ENCODE measurements around the gene ESYT2.

The ESYT2 gene

GRCh38 chr7:158751751-158752150 is 77.6 kb downstream of the ESYT2 start:
- Histone ChIP-seq H3K36me3 (ENCODE audit: insufficient read depth, low read length) (peaks cover 14% of the 10 kb centered on the region), H3K79me2 (ENCODE audit: control insufficient read depth, insufficient read depth, low read length, unreplicated experiment) (no peaks in the 10 kb centered on the region)

GRCh38 chr7:158751199-158751598 is 78.1 kb downstream of the ESYT2 start:
- H3K4me1 ChIP-seq (ENCODE audit: control insufficient read depth, insufficient read depth, low read length, unreplicated experiment) = no peaks in the 10 kb centered on the region
- H3K4me3 ChIP-seq (ENCODE audit: low read depth, low read length) = no peak overlapping the region
- no peak overlapping the region for H3K27ac ChIP-seq (ENCODE audit: low read depth, low read length)
- no peak overlapping the region for H2AFZ ChIP-seq (ENCODE audit: low read length, unreplicated experiment)
- H3K79me2 ChIP-seq (ENCODE audit: control insufficient read depth, insufficient read depth, low read length, unreplicated experiment) = no peaks in the 10 kb centered on the region
- no peaks in the 10 kb centered on the region for H3K27me3 ChIP-seq (ENCODE audit: insufficient read depth, low read length)
- peaks cover 14% of the 10 kb centered on the region for H3K36me3 ChIP-seq (ENCODE audit: insufficient read depth, low read length)

More at GRCh38 chr7:158751751-158752150, 77.6 kb downstream of the ESYT2 start:
- no peak overlapping the region for H3K4me3 ChIP-seq (ENCODE audit: low read depth, low read length)
- H3K27ac ChIP-seq (ENCODE audit: low read depth, low read length) = no peak overlapping the region
- H2AFZ ChIP-seq (ENCODE audit: low read length, unreplicated experiment) = no peak overlapping the region
- no peaks in the 10 kb centered on the region for H3K4me1 ChIP-seq (ENCODE audit: control insufficient read depth, insufficient read depth, low read length, unreplicated experiment)
- no peaks in the 10 kb centered on the region for H3K27me3 ChIP-seq (ENCODE audit: insufficient read depth, low read length)

- H3K79me2 ChIP-seq (ENCODE audit: control insufficient read depth, insufficient read depth, low read length, unreplicated experiment) = no peaks in the 10 kb centered on the region
- no peak overlapping the region for H3K27ac ChIP-seq (ENCODE audit: low read depth, low read length)
- no peak overlapping the region for H2AFZ ChIP-seq (ENCODE audit: low read length, unreplicated experiment)
- peaks cover 14% of the 10 kb centered on the region for H3K36me3 ChIP-seq (ENCODE audit: insufficient read depth, low read length)
- H3K4me1 ChIP-seq (ENCODE audit: control insufficient read depth, insufficient read depth, low read length, unreplicated experiment) = no peaks in the 10 kb centered on the region
- no peak overlapping the region for H3K4me3 ChIP-seq (ENCODE audit: low read depth, low read length)
- H3K27me3 ChIP-seq (ENCODE audit: insufficient read depth, low read length) = no peaks in the 10 kb centered on the region
Measured at GRCh38 chr7:158750702-158751101, 78.6 kb downstream of the ESYT2 start.

GRCh38 chr7:158749396-158749795 is 79.9 kb downstream of the ESYT2 start:
- Histone ChIP-seq H3K36me3 (ENCODE audit: insufficient read depth, low read length) (peaks cover 12% of the 10 kb centered on the region), H2AFZ (ENCODE audit: low read length, unreplicated experiment) (no peak overlapping the region), H3K79me2 (ENCODE audit: control insufficient read depth, insufficient read depth, low read length, unreplicated experiment) (no peaks in the 10 kb centered on the region), H3K4me3 (ENCODE audit: low read depth, low read length) (no peak overlapping the region), H3K27ac (ENCODE audit: low read depth, low read length) (no peak overlapping the region), H3K27me3 (ENCODE audit: insufficient read depth, low read length) (no peaks in the 10 kb centered on the region), H3K4me1 (ENCODE audit: control insufficient read depth, insufficient read depth, low read length, unreplicated experiment) (no peaks in the 10 kb centered on the region)

- no peaks in the 10 kb centered on the region for H3K79me2 ChIP-seq (ENCODE audit: control insufficient read depth, insufficient read depth, low read length, unreplicated experiment)
- peaks cover 12% of the 10 kb centered on the region for H3K36me3 ChIP-seq (ENCODE audit: insufficient read depth, low read length)
Measured at GRCh38 chr7:158748335-158748734, 81.0 kb downstream of the ESYT2 start.

GRCh38 chr7:158747408-158747807 is 81.9 kb downstream of the ESYT2 start:
- Histone ChIP-seq H3K27me3 (ENCODE audit: insufficient read depth, low read length) (no peaks in the 10 kb centered on the region), H2AFZ (ENCODE audit: low read length, unreplicated experiment) (no peak overlapping the region), H3K36me3 (ENCODE audit: insufficient read depth, low read length) (peaks cover 12% of the 10 kb centered on the region), H3K4me3 (ENCODE audit: low read depth, low read length) (no peak overlapping the region), H3K79me2 (ENCODE audit: control insufficient read depth, insufficient read depth, low read length, unreplicated experiment) (no peaks in the 10 kb centered on the region), H3K27ac (ENCODE audit: low read depth, low read length) (no peak overlapping the region), H3K4me1 (ENCODE audit: control insufficient read depth, insufficient read depth, low read length, unreplicated experiment) (no peaks in the 10 kb centered on the region)

More at GRCh38 chr7:158748335-158748734, 81.0 kb downstream of the ESYT2 start:
- Histone ChIP-seq H2AFZ (ENCODE audit: low read length, unreplicated experiment) (no peak overlapping the region), H3K4me1 (ENCODE audit: control insufficient read depth, insufficient read depth, low read length, unreplicated experiment) (no peaks in the 10 kb centered on the region), H3K27ac (ENCODE audit: low read depth, low read length) (no peak overlapping the region), H3K4me3 (ENCODE audit: low read depth, low read length) (no peak overlapping the region), H3K27me3 (ENCODE audit: insufficient read depth, low read length) (no peaks in the 10 kb centered on the region)

GRCh38 chr7:158746957-158747356 is 82.4 kb downstream of the ESYT2 start:
- Histone ChIP-seq H3K36me3 (ENCODE audit: insufficient read depth, low read length) (peaks cover 12% of the 10 kb centered on the region), H3K4me1 (ENCODE audit: control insufficient read depth, insufficient read depth, low read length, unreplicated experiment) (peaks cover 2% of the 10 kb centered on the region)

GRCh38 chr7:158745057-158745715 is 84.1 kb downstream of the ESYT2 start:
- Histone ChIP-seq H3K79me2 (ENCODE audit: control insufficient read depth, insufficient read depth, low read length, unreplicated experiment) (no peaks in the 10 kb centered on the region), H3K36me3 (ENCODE audit: insufficient read depth, low read length) (peaks cover 12% of the 10 kb centered on the region), H3K4me1 (ENCODE audit: control insufficient read depth, insufficient read depth, low read length, unreplicated experiment) (peaks cover 19% of the 10 kb centered on the region), H3K27me3 (ENCODE audit: insufficient read depth, low read length) (no peaks in the 10 kb centered on the region), H3K4me3 (ENCODE audit: low read depth, low read length) (no peak overlapping the region), H3K27ac (ENCODE audit: low read depth, low read length) (no peak overlapping the region), H2AFZ (ENCODE audit: low read length, unreplicated experiment) (no peak overlapping the region)

More at GRCh38 chr7:158746957-158747356, 82.4 kb downstream of the ESYT2 start:
- no peaks in the 10 kb centered on the region for H3K27me3 ChIP-seq (ENCODE audit: insufficient read depth, low read length)
- no peak overlapping the region for H2AFZ ChIP-seq (ENCODE audit: low read length, unreplicated experiment)
- no peaks in the 10 kb centered on the region for H3K79me2 ChIP-seq (ENCODE audit: control insufficient read depth, insufficient read depth, low read length, unreplicated experiment)
- H3K4me3 ChIP-seq (ENCODE audit: low read depth, low read length) = no peak overlapping the region
- no peak overlapping the region for H3K27ac ChIP-seq (ENCODE audit: low read depth, low read length)

- Histone ChIP-seq H3K27ac (ENCODE audit: low read depth, low read length) (no peak overlapping the region), H3K79me2 (ENCODE audit: control insufficient read depth, insufficient read depth, low read length, unreplicated experiment) (no peaks in the 10 kb centered on the region), H3K36me3 (ENCODE audit: insufficient read depth, low read length) (peaks cover 4% of the 10 kb centered on the region), H3K27me3 (ENCODE audit: insufficient read depth, low read length) (no peaks in the 10 kb centered on the region), H2AFZ (ENCODE audit: low read length, unreplicated experiment) (no peak overlapping the region), H3K4me1 (ENCODE audit: control insufficient read depth, insufficient read depth, low read length, unreplicated experiment) (peaks cover 27% of the 10 kb centered on the region), H3K4me3 (ENCODE audit: low read depth, low read length) (no peak overlapping the region)
Measured at GRCh38 chr7:158744070-158744469, 85.2 kb downstream of the ESYT2 start.

- Histone ChIP-seq H3K4me3 (ENCODE audit: low read depth, low read length) (no peak overlapping the region), H3K27me3 (ENCODE audit: insufficient read depth, low read length) (no peaks in the 10 kb centered on the region), H3K4me1 (ENCODE audit: control insufficient read depth, insufficient read depth, low read length, unreplicated experiment) (peaks cover 27% of the 10 kb centered on the region), H3K79me2 (ENCODE audit: control insufficient read depth, insufficient read depth, low read length, unreplicated experiment) (no peaks in the 10 kb centered on the region), H3K36me3 (ENCODE audit: insufficient read depth, low read length) (peaks cover 8% of the 10 kb centered on the region), H3K27ac (ENCODE audit: low read depth, low read length) (no peak overlapping the region), H2AFZ (ENCODE audit: low read length, unreplicated experiment) (no peak overlapping the region)
Measured at GRCh38 chr7:158743219-158743618, 86.1 kb downstream of the ESYT2 start.

- Histone ChIP-seq H3K27ac (ENCODE audit: low read depth, low read length) (peak overlapping the region; percentile 97), H3K36me3 (ENCODE audit: insufficient read depth, low read length) (peaks cover 5% of the 10 kb centered on the region; the same call in 1 of the 2 replicates)
Measured at GRCh38 chr7:158742065-158742821, 87.1 kb downstream of the ESYT2 start.

More at GRCh38 chr7:158742065-158742821, 87.1 kb downstream of the ESYT2 start:
- Histone ChIP-seq H3K4me1 (ENCODE audit: control insufficient read depth, insufficient read depth, low read length, unreplicated experiment) (peaks cover 27% of the 10 kb centered on the region), H3K27me3 (ENCODE audit: insufficient read depth, low read length) (no peaks in the 10 kb centered on the region), H2AFZ (ENCODE audit: low read length, unreplicated experiment) (no peak overlapping the region), H3K4me3 (ENCODE audit: low read depth, low read length) (no peak overlapping the region), H3K79me2 (ENCODE audit: control insufficient read depth, insufficient read depth, low read length, unreplicated experiment) (no peaks in the 10 kb centered on the region)

All from ACC112 (cell line).